RWPE2 (cell line): ENCODE measurements around the gene DDX18.
A peak's percentile ranks its signal among the peaks of the same experiment; 100 is the strongest.

Source experiments
- ATAC-seq: fragments of 200-7000 bp; cut with Tn5 transposase; 3 replicates; pipeline ENCODE4 v1.9.1; 2021; ENCODE audit warnings: low read depth
- DNase-seq: peaks from one replicate; pipeline ENCODE4 v3.0.0-alpha.2; 2020; ENCODE audit warnings: low spot score
- H3K27ac ChIP-seq: fragments of 450-650 bp; 2 replicates; pipeline ENCODE4 v1.5.1; 2017; ENCODE audit warnings: mild to moderate bottlenecking; ENCODE audit not compliant: poor library complexity, severe bottlenecking
- H3K27me3 ChIP-seq: fragments of 250-450 bp; sonication (Bioruptor Pico); 2 replicates; pipeline ENCODE4 v1.5.1; 2021; ENCODE audit warnings: mild to moderate bottlenecking, moderate library complexity; ENCODE audit not compliant: insufficient read depth, poor library complexity, severe bottlenecking
- H3K36me3 ChIP-seq: fragments of 250-450 bp; sonication (Bioruptor Pico); 2 replicates; pipeline ENCODE4 v1.5.1; 2020; ENCODE audit warnings: low read depth, mild to moderate bottlenecking, moderate library complexity
- H3K4me1 ChIP-seq: fragments of 250-450 bp; sonication (Bioruptor Pico); 2 replicates; pipeline ENCODE4 v1.5.1; 2021; ENCODE audit warnings: mild to moderate bottlenecking, moderate library complexity; ENCODE audit not compliant: insufficient read depth, poor library complexity, severe bottlenecking
- H3K4me3 ChIP-seq: fragments of 250-450 bp; sonication (Bioruptor Pico); 2 replicates; pipeline ENCODE4 v1.5.1; 2021; ENCODE audit warnings: mild to moderate bottlenecking, moderate library complexity; ENCODE audit not compliant: severe bottlenecking
- H3K9me3 ChIP-seq: fragments of 250-450 bp; sonication (Bioruptor Pico); 2 replicates; pipeline ENCODE4 v1.5.1; 2021; ENCODE audit warnings: mild to moderate bottlenecking, moderate library complexity; ENCODE audit not compliant: severe bottlenecking
- TF ChIP-seq, protein P1 (sequence below): fragments of 450-650 bp; IDR thresholded peaks from one replicate; pipeline ENCODE4 v1.5.1; 2017; ENCODE audit warnings: mild to moderate bottlenecking, moderate library complexity; ENCODE audit not compliant: poor library complexity, severe bottlenecking

Gene DDX18

DNA sequence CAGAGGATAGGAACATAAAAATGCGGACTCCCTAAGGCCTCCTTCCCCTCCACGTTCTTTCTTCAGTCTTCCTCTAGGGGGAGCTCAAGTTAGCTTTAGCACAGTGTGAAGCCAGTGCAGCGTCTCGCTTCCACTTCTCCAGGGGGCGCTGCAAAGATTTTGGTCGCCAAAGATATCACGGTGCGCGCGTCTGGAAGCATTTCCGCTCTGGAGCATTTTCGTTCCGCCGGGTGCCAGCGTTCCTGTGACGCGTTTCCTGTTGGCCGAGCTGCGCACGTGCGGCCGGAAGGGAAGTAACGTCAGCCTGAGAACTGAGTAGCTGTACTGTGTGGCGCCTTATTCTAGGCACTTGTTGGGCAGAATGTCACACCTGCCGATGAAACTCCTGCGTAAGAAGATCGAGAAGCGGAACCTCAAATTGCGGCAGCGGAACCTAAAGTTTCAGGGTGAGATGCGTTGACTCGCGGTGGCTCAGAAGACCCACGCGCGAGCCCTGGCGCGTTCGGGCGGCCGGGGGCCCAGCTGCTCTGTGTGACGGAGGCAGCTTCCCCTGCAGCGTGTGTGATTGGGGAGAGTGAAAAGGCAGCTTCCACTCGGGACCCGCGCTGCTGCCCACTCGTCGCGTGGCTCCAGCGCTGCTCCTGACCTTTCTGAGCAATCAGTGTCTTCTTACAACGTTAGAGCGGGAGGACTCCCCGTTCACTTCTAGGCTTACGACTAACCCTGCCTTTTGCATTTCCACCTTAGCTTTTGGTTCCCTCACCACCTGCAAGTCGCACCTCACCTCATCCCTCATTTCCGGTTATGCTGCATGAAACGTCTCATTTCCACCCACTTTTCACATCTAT lies at the start of gene DDX18:
Gene DDX18, plus strand, starts transcription at position 275 of the 848 bp plus-strand sequence. Its CDS starts 87 bp downstream, at position 362.
- ATAC-seq (peak; percentile 96), DNase-seq (peak; percentile 95)
- Histone ChIP-seq H3K4me1 (peaks cover 8% of the 10 kb centered on the region), H3K27ac (peak within 1 kb of the TSS; percentile 48), H3K9me3 (no peaks in the 10 kb centered on the region), H3K36me3 (peaks cover 42% of the 10 kb centered on the region), H3K4me3 (peak within 1 kb of the TSS; percentile 79), H3K27me3 (no peaks in the 10 kb centered on the region)
- TF ChIP-seq, protein P1, sequence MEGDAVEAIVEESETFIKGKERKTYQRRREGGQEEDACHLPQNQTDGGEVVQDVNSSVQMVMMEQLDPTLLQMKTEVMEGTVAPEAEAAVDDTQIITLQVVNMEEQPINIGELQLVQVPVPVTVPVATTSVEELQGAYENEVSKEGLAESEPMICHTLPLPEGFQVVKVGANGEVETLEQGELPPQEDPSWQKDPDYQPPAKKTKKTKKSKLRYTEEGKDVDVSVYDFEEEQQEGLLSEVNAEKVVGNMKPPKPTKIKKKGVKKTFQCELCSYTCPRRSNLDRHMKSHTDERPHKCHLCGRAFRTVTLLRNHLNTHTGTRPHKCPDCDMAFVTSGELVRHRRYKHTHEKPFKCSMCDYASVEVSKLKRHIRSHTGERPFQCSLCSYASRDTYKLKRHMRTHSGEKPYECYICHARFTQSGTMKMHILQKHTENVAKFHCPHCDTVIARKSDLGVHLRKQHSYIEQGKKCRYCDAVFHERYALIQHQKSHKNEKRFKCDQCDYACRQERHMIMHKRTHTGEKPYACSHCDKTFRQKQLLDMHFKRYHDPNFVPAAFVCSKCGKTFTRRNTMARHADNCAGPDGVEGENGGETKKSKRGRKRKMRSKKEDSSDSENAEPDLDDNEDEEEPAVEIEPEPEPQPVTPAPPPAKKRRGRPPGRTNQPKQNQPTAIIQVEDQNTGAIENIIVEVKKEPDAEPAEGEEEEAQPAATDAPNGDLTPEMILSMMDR = peak; percentile 99

DNA sequence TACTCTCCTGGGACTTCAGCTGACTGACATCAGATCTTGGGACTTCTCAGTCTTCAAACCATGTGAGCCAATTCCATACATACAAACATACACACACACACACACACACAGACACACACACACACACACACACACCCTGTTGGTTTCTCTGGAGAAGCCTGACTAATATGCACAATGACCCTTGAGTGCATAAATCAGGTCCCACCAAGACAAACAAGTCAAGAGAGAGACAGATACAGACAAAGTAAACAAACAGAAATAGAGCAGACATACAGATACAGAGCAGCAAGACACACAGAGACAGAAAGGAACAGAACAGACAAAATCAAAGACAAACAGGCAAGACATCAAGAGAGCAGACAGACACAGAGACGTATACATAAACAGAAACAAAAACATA lies 43.8 kb upstream of the DDX18 start:
- DNase-seq = no peak
- no peak for ATAC-seq

DNA sequence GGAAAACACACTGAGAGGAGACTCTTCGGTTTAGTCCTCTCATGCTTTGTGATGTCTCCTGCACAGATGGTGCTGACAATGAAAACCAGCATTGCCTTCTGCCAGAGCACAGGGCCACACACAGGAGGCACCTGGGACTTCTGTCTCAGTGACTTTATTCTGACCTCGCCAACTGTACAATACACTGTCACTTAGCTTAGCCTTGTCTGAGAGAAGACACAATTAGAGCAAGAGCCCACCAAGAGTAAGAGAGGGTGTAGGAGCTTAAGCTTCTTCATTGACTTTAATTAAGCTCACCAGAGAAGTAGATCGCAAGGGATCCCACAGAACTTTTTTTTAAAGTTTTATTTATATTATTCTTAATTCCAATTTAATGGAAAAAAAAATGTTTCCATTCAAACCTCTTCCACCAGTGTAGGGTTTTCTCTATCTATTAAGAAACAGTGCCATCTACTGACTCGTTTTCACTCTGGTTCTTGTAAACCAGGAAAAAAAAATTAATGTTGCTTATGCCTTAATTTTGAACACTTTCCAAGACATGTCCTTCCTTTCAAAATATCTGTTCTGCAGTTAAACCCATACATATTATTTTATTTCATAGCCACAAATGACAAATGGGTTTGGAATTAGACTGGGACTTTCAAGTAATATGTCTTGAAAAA lies 42.4 kb upstream of the DDX18 start:
- DNase-seq = no peak
- no peak for ATAC-seq
- TF ChIP-seq, protein P1 = peak; percentile 75
- Histone ChIP-seq H3K27ac (no peak overlapping the region), H3K9me3 (no peaks in the 10 kb centered on the region), H3K27me3 (peaks cover 2% of the 10 kb centered on the region), H3K4me1 (no peaks in the 10 kb centered on the region), H3K36me3 (no peaks in the 10 kb centered on the region), H3K4me3 (no peak overlapping the region)

More for the DNA sequence above, 43.8 kb upstream of the DDX18 start:
- Histone ChIP-seq H3K36me3 (no peaks in the 10 kb centered on the region), H3K9me3 (no peaks in the 10 kb centered on the region), H3K27me3 (peaks cover 2% of the 10 kb centered on the region), H3K4me1 (no peaks in the 10 kb centered on the region), H3K4me3 (no peak overlapping the region), H3K27ac (no peak overlapping the region)
- TF ChIP-seq, protein P1 = no peak

DNA sequence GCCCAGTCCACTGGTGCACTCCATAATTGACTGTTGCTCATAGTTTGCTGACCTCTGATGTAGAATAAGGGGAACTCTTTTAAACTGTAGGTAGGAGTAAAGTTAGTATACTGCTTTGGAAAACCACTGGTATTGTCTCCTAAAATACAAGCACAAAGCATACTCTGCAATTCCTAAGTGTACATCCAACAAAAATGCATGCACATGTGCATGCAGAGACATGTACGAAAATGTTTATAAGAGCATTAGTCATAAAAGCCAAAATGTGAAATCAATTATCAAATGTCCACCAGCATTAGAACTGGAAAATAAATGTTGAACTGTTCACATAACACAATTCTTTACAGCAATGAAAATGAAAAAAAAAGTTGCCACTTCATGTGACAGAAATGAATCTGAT lies 39.8 kb upstream of the DDX18 start:
- H3K27ac ChIP-seq = no peak overlapping the region
- no peak overlapping the region for H3K4me3 ChIP-seq
- TF ChIP-seq, protein P1 = no peak
- H3K27me3 ChIP-seq = peaks cover 2% of the 10 kb centered on the region
- no peak for DNase-seq
- H3K36me3 ChIP-seq = no peaks in the 10 kb centered on the region
- H3K9me3 ChIP-seq = no peaks in the 10 kb centered on the region
- ATAC-seq = peak; percentile 45; the same call in 2 of the 3 replicates
- H3K4me1 ChIP-seq = no peaks in the 10 kb centered on the region
